Measurements from ENCODE around the gene TIFAB. TPM values are rescaled to one million over a fixed set of nuclear protein-coding genes. Genes with fewer than 3 reads are reported as not detected.

TIFAB gene
- polyA plus RNA-seq, 1 of the 3 experiments (the other 2 are of a cell fraction) = not detected

DNA sequence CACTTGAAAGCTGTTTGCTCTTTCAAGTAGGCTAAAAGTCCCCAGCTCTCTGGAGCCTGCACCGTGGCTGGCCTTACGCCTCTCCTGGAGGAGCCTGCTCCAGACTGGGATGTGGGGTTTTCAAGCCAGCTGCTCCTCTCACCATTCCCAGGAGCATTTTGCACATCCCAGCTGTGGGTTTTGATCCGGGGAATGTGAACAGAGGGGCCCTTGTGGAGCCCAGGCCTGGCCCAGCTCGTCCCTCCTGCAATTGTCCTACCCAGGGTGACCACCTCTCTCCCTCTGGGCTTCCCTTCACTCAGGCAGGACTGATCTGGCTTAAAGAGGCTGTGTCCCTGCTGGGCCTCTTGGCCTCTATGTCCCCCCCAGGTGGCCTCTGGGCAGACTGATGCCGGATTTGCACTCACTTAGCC is 32.5 kb upstream of the TIFAB start:
- Histone ChIP-seq H3K79me2 (ENCODE audit: insufficient read depth) (no peaks in the 10 kb centered on the region), H3K4me2 (no peak overlapping the region), H2AFZ (ENCODE audit: low read depth) (no peak overlapping the region), H3K4me1 (ENCODE audit: control insufficient read depth in 1 of 2, insufficient read depth in 2 of 2, low read depth in 1 of 2, low read length in 1 of 2) (peaks cover 0 to 2% of the 10 kb centered on the region in 2 experiments; a peak in 1 of 4 replicates), H3K9me2 (no peaks in the 10 kb centered on the region), H3K36me3 (replicated peaks in 1 of 2; ENCODE audit: control insufficient read depth in 1 of 2, insufficient read depth in 2 of 2, low read length in 1 of 2) (no peaks in the 10 kb centered on the region), H3K9ac (no peak overlapping the region), H3K27me3 (ENCODE audit: insufficient read depth) (no peaks in the 10 kb centered on the region; the same call in none of the 2 replicates), H4K20me1 (ENCODE audit: insufficient read depth) (no peaks in the 10 kb centered on the region), H3K27ac (ENCODE audit: low read depth in 2 of 2, low read length in 1 of 2) (no peak overlapping the region), H3K9me3 (no peaks in the 10 kb centered on the region), H3F3A (replicated peaks; ENCODE audit: insufficient read depth) (no peaks in the 10 kb centered on the region), H3K4me3 (ENCODE audit: low read depth in 2 of 2, low read length in 1 of 2) (no peak overlapping the region)
- no peak for TF ChIP-seq EP300 (IDR thresholded peaks at IDR 0.05; ENCODE audit: borderline replicate concordance in 1 of 2, low read depth in 1 of 2, low read length in 1 of 2)
- ChIA-PET POLR2A (interaction anchor here (0.8 kb wide), 1 partner anchor 9 kb away, joined by 3 read pairs; no protein-coding TSS in a partner anchor), CTCF (interaction anchor here (1.0 to 3.6 kb wide), 3 partner anchors 19 to 68 kb away, joined by 3 to 33 read pairs (median 3); no protein-coding TSS in a partner anchor)
- WGBS (ENCODE audit: low lambda C conversion rate) = 67% methylated on average over 3 of the region's 5 CpGs
- DNase-seq = no peak

DNA sequence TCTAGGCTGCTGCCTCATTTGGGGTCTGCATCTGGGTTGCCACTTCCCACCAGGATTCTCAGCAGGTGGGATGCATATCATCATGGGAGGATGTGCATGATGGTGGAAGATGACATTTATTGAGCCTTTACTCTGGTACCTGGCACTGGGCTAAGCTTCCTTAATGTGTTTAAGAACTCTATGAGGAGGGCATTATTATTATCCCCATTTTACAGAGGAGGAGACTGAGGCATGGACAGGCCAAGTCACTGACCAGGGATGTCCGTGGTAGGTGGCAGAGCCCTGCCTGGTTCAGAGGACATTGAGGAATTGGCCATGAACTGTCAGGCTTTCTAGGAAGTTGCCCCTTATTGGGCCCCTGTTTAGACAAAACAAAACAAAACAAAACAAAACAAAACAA is 31.1 kb upstream of the TIFAB start:
- CTCF ChIA-PET = interaction anchor here (0.7 to 3.6 kb wide), 5 partner anchors 11 to 69 kb away, joined by 3 to 33 read pairs (median 6); no protein-coding TSS in a partner anchor

More for the DNA sequence above, 31.1 kb upstream of the TIFAB start:
- no peak overlapping the region for H3K4me2 ChIP-seq
- no peaks in the 10 kb centered on the region for H3F3A ChIP-seq (replicated peaks; ENCODE audit: insufficient read depth)
- H3K9me2 ChIP-seq = no peaks in the 10 kb centered on the region
- H3K79me2 ChIP-seq (ENCODE audit: insufficient read depth) = no peaks in the 10 kb centered on the region
- no peak for TF ChIP-seq NFIC (IDR thresholded peaks at IDR 0.05; ENCODE audit: borderline replicate concordance)
- TF ChIP-seq, protein P1, sequence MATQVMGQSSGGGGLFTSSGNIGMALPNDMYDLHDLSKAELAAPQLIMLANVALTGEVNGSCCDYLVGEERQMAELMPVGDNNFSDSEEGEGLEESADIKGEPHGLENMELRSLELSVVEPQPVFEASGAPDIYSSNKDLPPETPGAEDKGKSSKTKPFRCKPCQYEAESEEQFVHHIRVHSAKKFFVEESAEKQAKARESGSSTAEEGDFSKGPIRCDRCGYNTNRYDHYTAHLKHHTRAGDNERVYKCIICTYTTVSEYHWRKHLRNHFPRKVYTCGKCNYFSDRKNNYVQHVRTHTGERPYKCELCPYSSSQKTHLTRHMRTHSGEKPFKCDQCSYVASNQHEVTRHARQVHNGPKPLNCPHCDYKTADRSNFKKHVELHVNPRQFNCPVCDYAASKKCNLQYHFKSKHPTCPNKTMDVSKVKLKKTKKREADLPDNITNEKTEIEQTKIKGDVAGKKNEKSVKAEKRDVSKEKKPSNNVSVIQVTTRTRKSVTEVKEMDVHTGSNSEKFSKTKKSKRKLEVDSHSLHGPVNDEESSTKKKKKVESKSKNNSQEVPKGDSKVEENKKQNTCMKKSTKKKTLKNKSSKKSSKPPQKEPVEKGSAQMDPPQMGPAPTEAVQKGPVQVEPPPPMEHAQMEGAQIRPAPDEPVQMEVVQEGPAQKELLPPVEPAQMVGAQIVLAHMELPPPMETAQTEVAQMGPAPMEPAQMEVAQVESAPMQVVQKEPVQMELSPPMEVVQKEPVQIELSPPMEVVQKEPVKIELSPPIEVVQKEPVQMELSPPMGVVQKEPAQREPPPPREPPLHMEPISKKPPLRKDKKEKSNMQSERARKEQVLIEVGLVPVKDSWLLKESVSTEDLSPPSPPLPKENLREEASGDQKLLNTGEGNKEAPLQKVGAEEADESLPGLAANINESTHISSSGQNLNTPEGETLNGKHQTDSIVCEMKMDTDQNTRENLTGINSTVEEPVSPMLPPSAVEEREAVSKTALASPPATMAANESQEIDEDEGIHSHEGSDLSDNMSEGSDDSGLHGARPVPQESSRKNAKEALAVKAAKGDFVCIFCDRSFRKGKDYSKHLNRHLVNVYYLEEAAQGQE (IDR thresholded peaks at IDR 0.05; ENCODE audit: low read depth, low read length) = no peak
- no peak for TF ChIP-seq ELF1 (IDR thresholded peaks at IDR 0.05)
- TF ChIP-seq RCOR1 (IDR thresholded peaks at IDR 0.05; ENCODE audit: low read length) = no peak
- TF ChIP-seq POLR2AphosphoS5 (IDR thresholded peaks at IDR 0.05; ENCODE audit: low read depth, low read length) = no peak
- no peak for TF ChIP-seq TAF1 (IDR thresholded peaks at IDR 0.05; ENCODE audit: borderline replicate concordance, low read depth, low read length)
- no peak for TF ChIP-seq RAD21 (IDR thresholded peaks at IDR 0.05; ENCODE audit: low read length)
- no peak for TF ChIP-seq FOXJ3 (CRISPR knock-in tag; IDR thresholded peaks at IDR 0.05)
- TF ChIP-seq RXRA (IDR thresholded peaks at IDR 0.05; ENCODE audit: borderline replicate concordance, low read depth) = no peak
- no peak for TF ChIP-seq MXI1 (IDR thresholded peaks at IDR 0.05; ENCODE audit: low read depth, low read length)
- TF ChIP-seq, protein P2, sequence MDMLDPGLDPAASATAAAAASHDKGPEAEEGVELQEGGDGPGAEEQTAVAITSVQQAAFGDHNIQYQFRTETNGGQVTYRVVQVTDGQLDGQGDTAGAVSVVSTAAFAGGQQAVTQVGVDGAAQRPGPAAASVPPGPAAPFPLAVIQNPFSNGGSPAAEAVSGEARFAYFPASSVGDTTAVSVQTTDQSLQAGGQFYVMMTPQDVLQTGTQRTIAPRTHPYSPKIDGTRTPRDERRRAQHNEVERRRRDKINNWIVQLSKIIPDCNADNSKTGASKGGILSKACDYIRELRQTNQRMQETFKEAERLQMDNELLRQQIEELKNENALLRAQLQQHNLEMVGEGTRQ (IDR thresholded peaks at IDR 0.05; ENCODE audit: borderline replicate concordance, low read depth, low read length) = no peak
- no peak for TF ChIP-seq CHD2 (IDR thresholded peaks at IDR 0.05; ENCODE audit: low read length, partially characterized antibody)
- no peak for TF ChIP-seq MEF2A (IDR thresholded peaks at IDR 0.05; ENCODE audit: borderline replicate concordance, low read depth)
- no peak for TF ChIP-seq FOXM1 (IDR thresholded peaks at IDR 0.05; ENCODE audit: low read depth)
- no peak overlapping the region for H3K9ac ChIP-seq
- H4K20me1 ChIP-seq (ENCODE audit: insufficient read depth) = no peaks in the 10 kb centered on the region
- H3K4me3 ChIP-seq (ENCODE audit: low read depth in 2 of 2, low read length in 1 of 2) = no peak overlapping the region
- 23% methylated on average over 1 of the region's 1 CpG for WGBS (ENCODE audit: low lambda C conversion rate)
- H3K4me1 ChIP-seq (ENCODE audit: control insufficient read depth in 1 of 2, insufficient read depth in 2 of 2, low read depth in 1 of 2, low read length in 1 of 2) = peaks cover 0 to 2% of the 10 kb centered on the region in 2 experiments; a peak in 1 of 4 replicates
- H3K9me3 ChIP-seq = no peaks in the 10 kb centered on the region
- no peak overlapping the region for H2AFZ ChIP-seq (ENCODE audit: low read depth)
- no peak overlapping the region for H3K27ac ChIP-seq (ENCODE audit: low read depth in 2 of 2, low read length in 1 of 2)
- H3K36me3 ChIP-seq (replicated peaks in 1 of 2; ENCODE audit: control insufficient read depth in 1 of 2, insufficient read depth in 2 of 2, low read length in 1 of 2) = no peaks in the 10 kb centered on the region
- POLR2A ChIA-PET = no interaction called here
- no peaks in the 10 kb centered on the region; the same call in none of the 2 replicates for H3K27me3 ChIP-seq (ENCODE audit: insufficient read depth)
- no peak for DNase-seq
